ENCODE results near the gene MACROD2.

GRCh38 chr20:15851576-15852215, 1856.4 kb downstream of the MACROD2 start:
- TF ChIP-seq CTCF (IDR thresholded peaks at IDR 0.05) = no peak
- no peak for TF ChIP-seq POLR2A (IDR thresholded peaks at IDR 0.05)

Measured in body of pancreas (tissue), 4 donors.